RWPE2 (cell line): ENCODE results near the gene HSD17B1.
A peak's percentile ranks its signal among the peaks of the same experiment; 100 is the strongest.

Experiments used
- ATAC-seq: fragments of 200-7000 bp; cut with Tn5 transposase; 3 replicates; pipeline ENCODE4 v1.9.1; 2021; ENCODE audit warnings: low read depth
- DNase-seq: peaks from one replicate; pipeline ENCODE4 v3.0.0-alpha.2; 2020; ENCODE audit warnings: low spot score
- H3K27ac ChIP-seq: fragments of 450-650 bp; 2 replicates; pipeline ENCODE4 v1.5.1; 2017; ENCODE audit warnings: mild to moderate bottlenecking; ENCODE audit not compliant: poor library complexity, severe bottlenecking
- H3K27me3 ChIP-seq: fragments of 250-450 bp; sonication (Bioruptor Pico); 2 replicates; pipeline ENCODE4 v1.5.1; 2021; ENCODE audit warnings: mild to moderate bottlenecking, moderate library complexity; ENCODE audit not compliant: insufficient read depth, poor library complexity, severe bottlenecking
- H3K36me3 ChIP-seq: fragments of 250-450 bp; sonication (Bioruptor Pico); 2 replicates; pipeline ENCODE4 v1.5.1; 2020; ENCODE audit warnings: low read depth, mild to moderate bottlenecking, moderate library complexity
- H3K4me1 ChIP-seq: fragments of 250-450 bp; sonication (Bioruptor Pico); 2 replicates; pipeline ENCODE4 v1.5.1; 2021; ENCODE audit warnings: mild to moderate bottlenecking, moderate library complexity; ENCODE audit not compliant: insufficient read depth, poor library complexity, severe bottlenecking
- H3K4me3 ChIP-seq: fragments of 250-450 bp; sonication (Bioruptor Pico); 2 replicates; pipeline ENCODE4 v1.5.1; 2021; ENCODE audit warnings: mild to moderate bottlenecking, moderate library complexity; ENCODE audit not compliant: severe bottlenecking
- H3K9me3 ChIP-seq: fragments of 250-450 bp; sonication (Bioruptor Pico); 2 replicates; pipeline ENCODE4 v1.5.1; 2021; ENCODE audit warnings: mild to moderate bottlenecking, moderate library complexity; ENCODE audit not compliant: severe bottlenecking
- CTCF ChIP-seq: fragments of 450-650 bp; IDR thresholded peaks from one replicate; pipeline ENCODE4 v1.5.1; 2017; ENCODE audit warnings: mild to moderate bottlenecking, moderate library complexity; ENCODE audit not compliant: poor library complexity, severe bottlenecking

Gene HSD17B1

GRCh38 chr17:42522263-42522790 lies 30.4 kb upstream of the HSD17B1 start:
- TF ChIP-seq CTCF: no peak
- ATAC-seq: no peak
- Histone ChIP-seq H3K9me3 (no peaks in the 10 kb centered on the region), H3K27ac (peak overlapping the region; percentile 97), H3K27me3 (no peaks in the 10 kb centered on the region), H3K4me1 (peaks cover 59% of the 10 kb centered on the region), H3K4me3 (no peak overlapping the region), H3K36me3 (0 out of 2 replicates have a peak, but pooled peaks cover 3% of the 10 kb centered on the region)
- no peak for DNase-seq

GRCh38 chr17:42522798-42523278 lies 29.9 kb upstream of the HSD17B1 start:
- Histone ChIP-seq H3K4me3 (no peak overlapping the region), H3K9me3 (no peaks in the 10 kb centered on the region), H3K27me3 (no peaks in the 10 kb centered on the region), H3K27ac (peak overlapping the region; percentile 97), H3K4me1 (peaks cover 56% of the 10 kb centered on the region), H3K36me3 (0 out of 2 replicates have a peak, but pooled peaks cover 3% of the 10 kb centered on the region)
- ATAC-seq (no peak), DNase-seq (no peak)
- TF ChIP-seq CTCF: no peak

GRCh38 chr17:42525221-42525620 lies 27.5 kb upstream of the HSD17B1 start:
- H3K36me3 ChIP-seq: 0 out of 2 replicates have a peak, but pooled peaks cover 3% of the 10 kb centered on the region
- H3K27me3 ChIP-seq: no peaks in the 10 kb centered on the region
- no peaks in the 10 kb centered on the region for H3K9me3 ChIP-seq
- no peak overlapping the region for H3K4me3 ChIP-seq
- peaks cover 43% of the 10 kb centered on the region for H3K4me1 ChIP-seq
- peak overlapping the region; percentile 97 for H3K27ac ChIP-seq
- ATAC-seq: peak; percentile 50
- no peak for TF ChIP-seq CTCF
- DNase-seq: no peak

GRCh38 chr17:42526031-42526444 lies 26.7 kb upstream of the HSD17B1 start:
- no peak for ATAC-seq

More at GRCh38 chr17:42526031-42526444, 26.7 kb upstream of the HSD17B1 start:
- no peak for DNase-seq
- Histone ChIP-seq H3K27me3 (no peaks in the 10 kb centered on the region), H3K36me3 (0 out of 2 replicates have a peak, but pooled peaks cover 1% of the 10 kb centered on the region), H3K27ac (peak overlapping the region; percentile 97), H3K4me1 (peaks cover 43% of the 10 kb centered on the region), H3K9me3 (no peaks in the 10 kb centered on the region), H3K4me3 (no peak overlapping the region)
- TF ChIP-seq CTCF: no peak
